HepG2 (cell line): ENCODE results near the gene SGCG.

Experiments used
- CTCF ChIP-seq: sonication (generic); formaldehyde crosslinking; IDR thresholded peaks from 2 replicates; pipeline ENCODE4 v1.5.0; 2020; ENCODE audit warnings: mild to moderate bottlenecking, missing genetic modification reagents, moderate library complexity
- MYC ChIP-seq: sonication (generic); formaldehyde crosslinking; IDR thresholded peaks from 2 replicates; pipeline ENCODE4 v1.9.0; 2021; ENCODE audit warnings: missing genetic modification reagents, borderline replicate concordance
- NFIB ChIP-seq: sonication (generic); formaldehyde crosslinking; IDR thresholded peaks from 2 replicates; pipeline ENCODE4 v1.9.0; 2021; ENCODE audit warnings: missing genetic modification reagents, mild to moderate bottlenecking, borderline replicate concordance
- NR2F2 ChIP-seq: IDR thresholded peaks from 2 replicates; pipeline ENCODE4 v1.6.1; 2012; ENCODE audit warnings: low read depth, inconsistent platforms, borderline replicate concordance
- ZFP37 ChIP-seq: sonication (generic); formaldehyde crosslinking; IDR thresholded peaks from 2 replicates; pipeline ENCODE4 v1.4.0; 2020; ENCODE audit warnings: missing genetic modification reagents, borderline replicate concordance
- ZFP91 ChIP-seq: sonication (generic); formaldehyde crosslinking; IDR thresholded peaks from 2 replicates; pipeline ENCODE4 v1.9.0; 2022; ENCODE audit warnings: missing genetic modification reagents, mild to moderate bottlenecking, borderline replicate concordance
- ZNF629 ChIP-seq: sonication (generic); formaldehyde crosslinking; conservative IDR thresholded peaks from 2 replicates; pipeline ENCODE4 v1.5.0; 2020; ENCODE audit warnings: missing genetic modification reagents
- TF ChIP-seq, protein P1 (sequence below): sonication (generic); formaldehyde crosslinking; IDR thresholded peaks from 2 replicates; pipeline ENCODE4 v1.9.0; 2021; ENCODE audit warnings: mild to moderate bottlenecking, missing genetic modification reagents
- TF ChIP-seq, protein P2 (sequence below), 2 experiments: sonication (generic) in 1 of 2; formaldehyde crosslinking in 1 of 2; IDR thresholded peaks; 2 replicates each; pipeline versions ENCODE4 v1.5.1 to v1.6.1; 2011 to 2020; ENCODE audit warnings: borderline replicate concordance in 1 of 2, low read depth in 1 of 2, low read length in 1 of 2, mild to moderate bottlenecking in 1 of 2, missing genetic modification reagents in 1 of 2, moderate library complexity in 1 of 2
- TF ChIP-seq, protein P3 (sequence below): sonication (generic); formaldehyde crosslinking; IDR thresholded peaks from 2 replicates; pipeline ENCODE4 v1.5.0; 2020; ENCODE audit warnings: mild to moderate bottlenecking, missing genetic modification reagents

GRCh38 chr13:23367907-23368306 lies 187.1 kb downstream of the SGCG start:
- TF ChIP-seq ZFP37 (no peak), CTCF (no peak), MYC (CRISPR knock-in tag) (no peak), NR2F2 (no peak), ZFP91 (CRISPR knock-in tag) (no peak), NFIB (no peak), ZNF629 (no peak)
- TF ChIP-seq, protein P1, sequence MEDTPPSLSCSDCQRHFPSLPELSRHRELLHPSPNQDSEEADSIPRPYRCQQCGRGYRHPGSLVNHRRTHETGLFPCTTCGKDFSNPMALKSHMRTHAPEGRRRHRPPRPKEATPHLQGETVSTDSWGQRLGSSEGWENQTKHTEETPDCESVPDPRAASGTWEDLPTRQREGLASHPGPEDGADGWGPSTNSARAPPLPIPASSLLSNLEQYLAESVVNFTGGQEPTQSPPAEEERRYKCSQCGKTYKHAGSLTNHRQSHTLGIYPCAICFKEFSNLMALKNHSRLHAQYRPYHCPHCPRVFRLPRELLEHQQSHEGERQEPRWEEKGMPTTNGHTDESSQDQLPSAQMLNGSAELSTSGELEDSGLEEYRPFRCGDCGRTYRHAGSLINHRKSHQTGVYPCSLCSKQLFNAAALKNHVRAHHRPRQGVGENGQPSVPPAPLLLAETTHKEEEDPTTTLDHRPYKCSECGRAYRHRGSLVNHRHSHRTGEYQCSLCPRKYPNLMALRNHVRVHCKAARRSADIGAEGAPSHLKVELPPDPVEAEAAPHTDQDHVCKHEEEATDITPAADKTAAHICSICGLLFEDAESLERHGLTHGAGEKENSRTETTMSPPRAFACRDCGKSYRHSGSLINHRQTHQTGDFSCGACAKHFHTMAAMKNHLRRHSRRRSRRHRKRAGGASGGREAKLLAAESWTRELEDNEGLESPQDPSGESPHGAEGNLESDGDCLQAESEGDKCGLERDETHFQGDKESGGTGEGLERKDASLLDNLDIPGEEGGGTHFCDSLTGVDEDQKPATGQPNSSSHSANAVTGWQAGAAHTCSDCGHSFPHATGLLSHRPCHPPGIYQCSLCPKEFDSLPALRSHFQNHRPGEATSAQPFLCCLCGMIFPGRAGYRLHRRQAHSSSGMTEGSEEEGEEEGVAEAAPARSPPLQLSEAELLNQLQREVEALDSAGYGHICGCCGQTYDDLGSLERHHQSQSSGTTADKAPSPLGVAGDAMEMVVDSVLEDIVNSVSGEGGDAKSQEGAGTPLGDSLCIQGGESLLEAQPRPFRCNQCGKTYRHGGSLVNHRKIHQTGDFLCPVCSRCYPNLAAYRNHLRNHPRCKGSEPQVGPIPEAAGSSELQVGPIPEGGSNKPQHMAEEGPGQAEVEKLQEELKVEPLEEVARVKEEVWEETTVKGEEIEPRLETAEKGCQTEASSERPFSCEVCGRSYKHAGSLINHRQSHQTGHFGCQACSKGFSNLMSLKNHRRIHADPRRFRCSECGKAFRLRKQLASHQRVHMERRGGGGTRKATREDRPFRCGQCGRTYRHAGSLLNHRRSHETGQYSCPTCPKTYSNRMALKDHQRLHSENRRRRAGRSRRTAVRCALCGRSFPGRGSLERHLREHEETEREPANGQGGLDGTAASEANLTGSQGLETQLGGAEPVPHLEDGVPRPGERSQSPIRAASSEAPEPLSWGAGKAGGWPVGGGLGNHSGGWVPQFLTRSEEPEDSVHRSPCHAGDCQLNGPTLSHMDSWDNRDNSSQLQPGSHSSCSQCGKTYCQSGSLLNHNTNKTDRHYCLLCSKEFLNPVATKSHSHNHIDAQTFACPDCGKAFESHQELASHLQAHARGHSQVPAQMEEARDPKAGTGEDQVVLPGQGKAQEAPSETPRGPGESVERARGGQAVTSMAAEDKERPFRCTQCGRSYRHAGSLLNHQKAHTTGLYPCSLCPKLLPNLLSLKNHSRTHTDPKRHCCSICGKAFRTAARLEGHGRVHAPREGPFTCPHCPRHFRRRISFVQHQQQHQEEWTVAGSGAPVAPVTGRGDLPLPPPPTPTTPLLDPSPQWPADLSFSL (CRISPR knock-in tag), result no peak
- TF ChIP-seq, protein P2, sequence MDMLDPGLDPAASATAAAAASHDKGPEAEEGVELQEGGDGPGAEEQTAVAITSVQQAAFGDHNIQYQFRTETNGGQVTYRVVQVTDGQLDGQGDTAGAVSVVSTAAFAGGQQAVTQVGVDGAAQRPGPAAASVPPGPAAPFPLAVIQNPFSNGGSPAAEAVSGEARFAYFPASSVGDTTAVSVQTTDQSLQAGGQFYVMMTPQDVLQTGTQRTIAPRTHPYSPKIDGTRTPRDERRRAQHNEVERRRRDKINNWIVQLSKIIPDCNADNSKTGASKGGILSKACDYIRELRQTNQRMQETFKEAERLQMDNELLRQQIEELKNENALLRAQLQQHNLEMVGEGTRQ (IDR thresholded peaks at IDR 0.05; ENCODE audit: low read depth, low read length), result no peak
- TF ChIP-seq, protein P2 (CRISPR knock-in tag; IDR thresholded peaks at IDR 0.05; ENCODE audit: borderline replicate concordance), result no peak
- TF ChIP-seq, protein P3, sequence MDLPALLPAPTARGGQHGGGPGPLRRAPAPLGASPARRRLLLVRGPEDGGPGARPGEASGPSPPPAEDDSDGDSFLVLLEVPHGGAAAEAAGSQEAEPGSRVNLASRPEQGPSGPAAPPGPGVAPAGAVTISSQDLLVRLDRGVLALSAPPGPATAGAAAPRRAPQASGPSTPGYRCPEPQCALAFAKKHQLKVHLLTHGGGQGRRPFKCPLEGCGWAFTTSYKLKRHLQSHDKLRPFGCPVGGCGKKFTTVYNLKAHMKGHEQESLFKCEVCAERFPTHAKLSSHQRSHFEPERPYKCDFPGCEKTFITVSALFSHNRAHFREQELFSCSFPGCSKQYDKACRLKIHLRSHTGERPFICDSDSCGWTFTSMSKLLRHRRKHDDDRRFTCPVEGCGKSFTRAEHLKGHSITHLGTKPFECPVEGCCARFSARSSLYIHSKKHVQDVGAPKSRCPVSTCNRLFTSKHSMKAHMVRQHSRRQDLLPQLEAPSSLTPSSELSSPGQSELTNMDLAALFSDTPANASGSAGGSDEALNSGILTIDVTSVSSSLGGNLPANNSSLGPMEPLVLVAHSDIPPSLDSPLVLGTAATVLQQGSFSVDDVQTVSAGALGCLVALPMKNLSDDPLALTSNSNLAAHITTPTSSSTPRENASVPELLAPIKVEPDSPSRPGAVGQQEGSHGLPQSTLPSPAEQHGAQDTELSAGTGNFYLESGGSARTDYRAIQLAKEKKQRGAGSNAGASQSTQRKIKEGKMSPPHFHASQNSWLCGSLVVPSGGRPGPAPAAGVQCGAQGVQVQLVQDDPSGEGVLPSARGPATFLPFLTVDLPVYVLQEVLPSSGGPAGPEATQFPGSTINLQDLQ (CRISPR knock-in tag), result no peak
